IPS-11a (cell line): ENCODE data around the gene MAX.

Experiments
- H3K4me3 ChIP-seq: one replicate; pipeline ENCODE4 v1.5.1; 2013; ENCODE audit warnings: low read depth, low read length, control low read depth

MAX gene

DNA sequence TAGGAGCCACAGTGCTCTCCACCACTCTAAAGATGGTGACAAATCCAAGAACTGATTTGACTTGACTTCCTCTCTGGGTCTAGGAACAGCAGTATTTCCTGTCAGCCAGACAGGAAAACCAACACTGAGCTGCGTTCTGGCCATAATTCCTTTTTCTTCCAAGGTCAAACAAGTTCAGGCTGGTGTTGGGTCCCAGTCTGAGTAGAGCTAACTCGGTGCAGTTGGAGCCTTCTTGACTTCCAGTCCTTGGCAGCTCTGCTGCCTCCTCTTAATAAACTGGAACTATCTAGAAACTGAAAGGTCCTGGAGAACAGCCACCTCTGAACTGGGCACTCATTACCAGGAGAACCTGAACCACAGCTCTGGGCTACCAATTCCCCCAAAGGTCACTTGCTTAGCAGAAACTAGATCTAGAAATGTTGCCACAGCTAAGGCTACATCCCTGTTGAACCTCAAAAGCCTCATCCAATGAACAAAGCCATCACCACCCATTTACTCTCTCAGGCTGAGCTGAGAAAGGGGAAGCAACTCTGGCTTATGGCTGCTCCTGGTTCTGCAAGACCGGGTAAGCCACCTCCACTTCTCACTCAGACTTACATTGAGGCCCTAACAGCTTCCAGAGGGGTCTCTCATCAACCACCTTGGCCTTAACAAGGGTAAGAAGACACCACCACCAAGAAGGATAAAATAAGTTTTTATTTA, 27.7 kb downstream of the MAX start:
- no peak overlapping the region for H3K4me3 ChIP-seq

DNA sequence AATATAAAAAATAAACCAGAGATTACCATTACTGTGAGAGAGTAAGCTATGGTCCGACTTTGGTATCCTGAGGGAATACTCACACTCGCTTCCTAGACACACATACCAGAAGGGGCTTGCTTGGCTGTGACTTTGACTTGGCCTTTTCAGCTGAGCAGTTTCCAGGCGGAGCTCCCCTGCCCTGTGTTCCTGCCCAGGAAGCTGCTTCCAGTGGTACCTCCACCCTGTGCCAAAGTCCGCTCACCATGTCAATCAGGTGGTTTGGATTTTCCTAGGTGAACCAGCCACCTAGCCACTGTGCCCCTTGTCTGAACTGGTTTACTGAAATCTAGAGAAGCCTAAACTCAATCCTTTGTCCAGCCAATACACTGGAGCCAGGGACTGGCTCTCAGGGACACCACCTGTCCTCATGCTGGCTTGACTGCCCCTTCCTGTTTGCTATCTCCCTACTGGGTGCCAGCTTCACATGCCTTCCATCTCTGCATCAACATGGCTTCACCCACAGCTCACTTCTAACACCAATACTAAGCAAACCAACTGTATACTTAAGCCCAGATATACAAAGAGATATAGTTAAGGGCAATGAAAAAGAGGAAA, 28.6 kb downstream of the MAX start:
- no peak overlapping the region for H3K4me3 ChIP-seq

DNA sequence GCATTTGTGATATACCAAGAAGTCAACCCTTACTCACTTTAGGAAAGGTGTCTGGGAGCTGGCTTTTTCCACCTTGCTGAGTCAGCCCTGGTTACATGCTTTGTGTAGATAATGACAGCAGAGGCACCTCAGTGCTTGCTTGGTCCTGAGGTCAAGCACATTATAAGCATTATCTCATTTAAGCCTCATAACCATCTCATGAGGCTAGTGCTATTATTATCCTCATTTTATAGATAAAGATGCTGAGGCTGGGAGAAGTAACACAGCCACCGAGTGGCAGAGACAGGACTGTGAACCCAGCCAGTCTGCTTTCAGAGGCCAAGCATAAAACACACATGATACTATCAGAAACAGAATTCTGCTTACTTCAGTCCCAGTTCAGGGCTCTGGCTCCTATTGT, 29.4 kb downstream of the MAX start:
- no peak overlapping the region for H3K4me3 ChIP-seq

DNA sequence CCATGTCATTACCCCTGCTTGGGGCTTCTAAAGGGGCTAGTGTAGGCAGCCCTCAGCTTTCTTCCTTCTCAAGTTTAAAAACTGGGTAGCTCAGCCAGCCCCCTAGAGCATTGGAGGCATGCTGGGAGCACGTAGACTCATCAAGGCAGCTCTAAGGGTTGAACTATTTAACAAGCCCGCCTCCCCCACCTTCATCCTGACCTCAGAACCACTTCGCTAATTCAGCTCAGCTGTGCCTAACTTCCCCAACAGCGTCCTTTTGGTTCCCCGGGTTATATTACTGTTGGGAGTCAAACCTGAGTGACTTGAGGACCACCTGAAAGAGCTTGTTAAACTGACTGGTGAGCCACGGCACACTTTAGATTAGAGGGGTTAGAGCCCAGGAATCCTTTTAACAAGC, 30.1 kb downstream of the MAX start:
- H3K4me3 ChIP-seq = no peak overlapping the region

DNA sequence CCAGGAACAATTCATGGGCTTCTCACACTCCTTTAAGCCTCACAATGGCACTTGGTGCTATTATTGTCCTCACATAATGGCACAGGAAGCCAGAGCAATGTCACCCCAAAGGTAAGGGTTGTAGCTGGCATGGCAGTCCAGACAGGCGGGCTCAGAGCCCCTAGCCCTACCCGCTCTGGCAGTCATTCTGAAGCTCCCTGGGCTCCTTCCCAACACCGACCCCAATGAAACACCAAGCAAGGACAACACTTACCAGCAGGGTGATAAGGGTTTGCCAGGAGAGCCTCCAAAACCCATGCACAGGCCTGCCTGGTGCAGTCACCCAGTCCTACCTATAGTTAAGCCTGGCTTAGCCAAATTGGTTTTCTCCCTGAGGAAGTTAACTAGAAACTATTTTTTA, 30.8 kb downstream of the MAX start:
- H3K4me3 ChIP-seq = no peak overlapping the region

DNA sequence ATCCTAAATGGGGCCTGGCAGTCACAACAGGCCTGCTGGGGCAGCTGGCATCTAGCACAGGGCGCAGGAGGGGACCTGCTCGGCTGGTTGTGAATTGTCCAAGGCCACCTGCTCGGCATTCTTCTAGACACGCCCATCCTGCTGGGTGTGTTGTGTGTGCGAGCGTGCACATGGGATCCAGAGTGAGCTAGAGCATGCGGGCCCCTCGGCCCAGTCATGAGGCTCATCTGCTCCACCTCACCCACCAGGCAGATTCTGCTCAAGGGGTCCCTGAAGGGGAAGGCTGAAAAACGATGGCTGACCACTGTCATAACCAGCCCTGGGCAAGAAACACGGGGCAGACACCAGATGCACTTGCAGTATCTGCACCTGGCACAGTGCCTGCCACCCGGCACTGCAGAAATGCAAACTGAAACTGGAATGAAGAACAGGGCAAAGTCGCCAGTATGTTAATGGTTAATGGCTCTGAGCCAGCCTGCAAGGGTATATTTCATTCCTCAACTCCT, 31.8 kb downstream of the MAX start:
- H3K4me3 ChIP-seq = no peak overlapping the region

DNA sequence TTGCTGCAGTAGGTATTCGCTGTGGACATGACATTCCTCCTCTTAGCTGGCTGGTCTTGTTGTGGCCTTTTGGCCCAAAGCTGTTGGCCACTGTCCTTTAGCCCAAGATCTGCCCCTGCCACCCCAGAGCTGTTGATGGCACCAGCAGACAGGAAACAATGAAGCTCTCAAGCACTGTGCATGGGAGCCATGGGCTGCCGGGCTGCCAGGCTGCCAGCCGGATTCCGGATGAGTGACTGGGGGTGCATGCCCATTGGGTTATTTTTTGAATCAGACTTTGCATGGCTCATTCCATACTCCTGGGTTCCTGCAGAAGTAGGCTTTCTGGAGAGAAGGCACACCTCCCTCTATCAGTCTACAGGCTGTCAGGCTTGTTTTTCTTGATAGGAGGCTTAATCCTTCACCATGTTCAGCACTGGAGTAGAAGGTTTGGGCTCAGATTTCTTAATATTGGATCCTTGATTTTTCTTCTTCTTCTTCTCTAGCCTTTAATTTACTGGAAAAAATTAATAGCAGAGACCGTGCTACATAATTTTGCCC, 32.4 kb downstream of the MAX start:
- no peak overlapping the region for H3K4me3 ChIP-seq

DNA sequence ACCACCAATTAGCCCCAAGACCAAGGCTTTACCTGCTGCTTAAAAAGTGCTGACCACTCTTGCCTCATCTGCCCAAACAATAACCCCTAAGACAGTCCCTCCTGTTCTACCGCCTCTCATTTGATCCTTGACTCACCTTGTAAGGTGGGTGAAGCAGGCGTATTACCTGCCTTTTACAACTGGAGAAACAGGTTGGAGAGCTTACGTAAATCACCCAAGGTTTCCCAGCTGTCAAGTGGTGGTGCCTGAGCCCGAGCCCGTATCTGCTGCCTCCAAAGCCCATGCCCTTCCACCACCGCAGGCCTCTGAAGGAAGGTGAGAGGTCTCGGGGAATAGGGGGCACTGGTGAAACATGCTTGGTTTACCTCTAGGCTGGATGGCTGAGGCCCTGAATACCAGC, 36.6 kb downstream of the MAX start:
- H3K4me3 ChIP-seq = no peak overlapping the region

DNA sequence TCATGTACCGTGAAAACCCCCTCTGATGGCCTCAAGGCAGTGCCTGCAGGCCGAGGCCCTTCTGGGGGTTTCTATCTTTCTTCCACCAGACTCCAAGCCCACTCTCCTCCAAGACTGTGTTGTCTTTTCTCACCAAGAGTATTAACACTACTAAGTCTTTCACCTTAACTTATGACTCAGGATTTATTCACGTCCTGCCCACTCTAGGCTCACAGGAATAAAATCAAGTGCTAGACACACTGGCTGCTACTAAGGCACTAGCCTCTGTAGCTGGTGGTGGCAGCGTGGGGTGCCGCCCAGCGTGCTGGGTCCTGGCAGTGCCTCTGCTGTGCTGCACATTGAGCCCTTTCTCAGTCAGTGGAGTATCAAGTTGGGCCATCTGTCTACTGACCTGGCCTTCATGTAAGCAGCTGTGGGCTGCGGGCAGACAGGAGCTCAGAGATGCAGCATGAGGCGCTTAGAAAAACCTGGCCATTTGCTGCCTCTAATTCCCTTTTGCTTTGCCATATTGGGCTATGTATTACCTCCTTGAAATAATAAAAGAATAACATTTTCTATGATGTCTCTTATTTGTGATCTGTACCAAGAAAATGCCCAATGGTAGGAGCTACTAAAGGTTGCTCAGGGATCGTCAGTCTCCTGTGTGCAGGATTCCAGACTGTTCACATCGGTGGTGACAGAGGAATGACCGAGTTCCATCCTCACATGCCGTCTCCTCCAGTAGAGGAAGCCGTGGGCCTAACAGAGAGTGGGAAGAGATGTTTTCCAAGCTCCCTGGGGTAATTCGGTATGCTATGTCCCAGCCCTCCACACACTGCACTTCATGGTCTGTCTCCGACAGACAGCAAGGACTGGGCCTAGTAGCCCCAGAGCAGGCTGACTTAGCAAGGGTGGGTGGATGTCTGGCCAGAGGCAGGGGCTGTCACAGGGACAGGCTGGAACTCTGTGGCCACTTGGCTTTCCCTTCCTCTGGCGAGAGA, 39.9 kb downstream of the MAX start:
- no peak overlapping the region for H3K4me3 ChIP-seq

DNA sequence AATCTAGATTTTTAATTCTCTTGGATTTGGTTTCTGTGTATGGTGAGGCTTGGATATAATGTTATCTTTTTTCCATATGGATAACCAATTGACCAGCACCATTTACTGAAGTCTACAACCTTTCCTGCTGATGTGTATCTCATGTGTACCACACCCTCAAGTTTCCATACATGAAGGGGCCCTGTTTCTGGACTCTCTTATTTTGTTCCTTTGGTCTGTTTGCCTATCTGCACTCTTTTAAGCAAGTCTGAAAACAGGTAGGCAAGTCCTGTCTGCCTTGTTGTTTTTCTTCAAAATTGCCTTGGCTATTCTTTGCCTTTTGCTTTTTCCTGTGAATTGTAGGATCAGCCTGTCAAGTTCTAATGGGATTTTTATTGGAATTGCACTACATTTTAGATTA, 44.6 kb downstream of the MAX start:
- H3K4me3 ChIP-seq = no peak overlapping the region

DNA sequence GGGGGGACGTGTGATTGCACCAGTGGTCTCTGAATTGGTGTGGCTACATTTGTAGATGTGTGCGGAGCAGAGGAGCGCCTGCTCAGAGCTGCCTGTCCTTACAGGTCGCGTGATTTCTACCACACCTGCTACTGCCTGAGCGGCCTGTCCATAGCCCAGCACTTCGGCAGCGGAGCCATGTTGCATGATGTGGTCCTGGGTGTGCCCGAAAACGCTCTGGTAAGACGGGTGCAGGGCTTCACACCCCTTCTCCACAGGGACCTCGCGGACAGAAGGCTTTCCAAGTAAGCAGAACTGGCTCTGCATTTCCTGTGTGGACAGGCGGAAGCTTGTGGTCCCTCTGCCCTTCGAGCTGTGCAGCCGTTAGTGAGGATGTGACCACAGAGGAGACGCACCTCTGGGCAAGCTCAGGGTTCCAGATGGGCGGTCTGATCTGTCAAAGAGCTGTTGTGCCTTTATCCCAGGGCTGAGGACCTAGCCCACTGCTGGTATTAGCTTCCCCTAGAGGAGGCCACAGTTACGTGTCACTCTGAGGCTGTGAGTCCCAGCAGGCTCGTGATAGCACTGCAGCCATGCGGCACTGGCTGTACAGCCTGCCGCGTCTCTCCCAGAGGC, 47.7 kb downstream of the MAX start:
- no peak overlapping the region for H3K4me3 ChIP-seq

DNA sequence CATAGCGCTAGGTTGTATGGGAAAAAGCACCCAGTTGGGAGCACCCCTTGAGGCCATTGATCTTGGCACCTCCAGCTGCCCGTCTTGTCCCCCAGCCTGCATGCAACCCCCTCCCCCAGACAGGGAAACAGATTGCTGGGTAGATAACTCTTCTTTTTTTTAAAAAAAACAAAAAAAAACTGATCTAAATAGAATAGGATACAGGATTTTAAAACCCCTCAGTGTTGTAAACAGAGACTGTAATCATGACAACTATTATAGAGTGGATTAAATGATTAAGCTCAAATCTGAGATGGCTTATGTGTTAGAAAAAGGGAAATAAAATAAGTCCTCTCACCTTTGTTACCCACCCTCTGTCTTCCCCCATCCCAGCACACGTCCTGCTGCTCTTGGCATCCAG, 48.9 kb downstream of the MAX start:
- H3K4me3 ChIP-seq = no peak overlapping the region

DNA sequence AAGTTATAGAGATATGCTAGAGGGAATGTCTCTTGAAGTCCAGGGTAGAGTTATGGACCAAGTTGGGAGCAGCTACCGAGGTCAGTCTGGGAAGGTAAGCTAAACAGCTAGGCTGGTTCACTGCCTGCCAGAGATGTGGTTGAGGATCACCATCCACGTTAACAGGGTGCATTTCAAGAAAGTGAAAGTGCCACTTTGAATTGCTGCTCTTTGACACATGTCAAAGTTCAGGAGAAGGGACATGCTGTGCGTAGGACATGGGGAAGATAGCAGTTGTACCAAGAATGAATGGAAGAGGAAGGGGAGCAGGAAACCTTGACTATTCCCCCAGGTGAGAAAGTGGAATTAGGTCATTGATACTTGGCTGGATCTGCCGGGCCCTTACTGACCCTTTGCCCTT, 49.5 kb downstream of the MAX start:
- H3K4me3 ChIP-seq = no peak overlapping the region

DNA sequence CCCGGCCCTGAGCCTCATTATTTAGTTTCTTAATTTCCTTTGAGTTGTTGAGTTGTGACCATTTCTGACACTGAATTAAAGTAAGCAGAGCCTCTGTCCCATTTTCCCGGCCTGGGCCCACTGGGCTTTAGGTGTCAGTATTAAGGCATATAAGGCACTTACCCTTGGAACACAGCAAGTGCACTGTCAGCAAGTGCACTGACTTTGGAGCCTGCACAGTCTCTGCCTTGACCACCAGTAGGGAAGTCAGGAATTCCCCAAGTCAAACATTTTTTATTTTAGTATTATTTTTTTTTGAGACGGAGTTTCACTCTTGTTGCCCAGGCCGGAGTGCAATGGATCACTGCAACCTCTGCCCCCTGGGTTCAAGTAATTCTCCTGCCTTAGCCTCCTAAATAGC, 56.6 kb downstream of the MAX start:
- no peak overlapping the region for H3K4me3 ChIP-seq

DNA sequence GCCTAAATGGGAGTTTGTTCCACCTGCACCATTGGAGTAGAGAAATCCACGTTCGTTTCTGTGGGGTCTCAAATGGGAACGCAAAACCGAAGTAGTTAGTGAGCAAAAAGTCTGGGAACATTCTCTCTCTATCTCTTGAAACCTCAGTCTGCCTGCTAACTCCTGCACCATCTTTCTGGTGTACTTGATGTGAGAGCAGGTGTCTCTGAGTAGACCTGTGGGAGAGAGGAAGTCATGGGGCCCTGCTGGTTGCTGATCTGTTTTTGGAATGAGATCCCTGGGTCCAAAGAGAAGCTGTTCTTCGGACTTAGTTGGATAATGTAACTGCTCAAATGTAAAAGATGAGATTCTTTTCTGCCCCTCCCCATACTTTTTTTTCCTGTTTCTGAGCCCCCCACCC, 57.3 kb downstream of the MAX start:
- no peak overlapping the region for H3K4me3 ChIP-seq

DNA sequence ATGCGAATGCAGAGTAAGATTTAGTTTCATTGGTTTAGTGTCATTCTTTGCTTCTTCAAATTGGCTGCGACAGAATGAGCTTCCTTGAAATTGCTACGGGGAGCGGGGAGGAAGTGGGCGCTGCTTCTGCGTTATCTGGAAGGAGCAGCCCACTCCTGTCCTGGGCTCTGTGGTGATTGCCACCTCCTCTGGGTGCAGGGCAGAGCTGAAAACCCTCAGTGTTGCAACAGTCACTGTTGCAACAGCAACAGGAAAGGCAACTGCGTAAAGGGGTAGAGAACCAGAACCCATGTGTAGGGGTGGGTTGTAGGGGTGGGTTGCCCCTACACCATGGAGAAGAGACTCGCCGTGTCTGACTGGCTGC, 57.7 kb downstream of the MAX start:
- H3K4me3 ChIP-seq = no peak overlapping the region

DNA sequence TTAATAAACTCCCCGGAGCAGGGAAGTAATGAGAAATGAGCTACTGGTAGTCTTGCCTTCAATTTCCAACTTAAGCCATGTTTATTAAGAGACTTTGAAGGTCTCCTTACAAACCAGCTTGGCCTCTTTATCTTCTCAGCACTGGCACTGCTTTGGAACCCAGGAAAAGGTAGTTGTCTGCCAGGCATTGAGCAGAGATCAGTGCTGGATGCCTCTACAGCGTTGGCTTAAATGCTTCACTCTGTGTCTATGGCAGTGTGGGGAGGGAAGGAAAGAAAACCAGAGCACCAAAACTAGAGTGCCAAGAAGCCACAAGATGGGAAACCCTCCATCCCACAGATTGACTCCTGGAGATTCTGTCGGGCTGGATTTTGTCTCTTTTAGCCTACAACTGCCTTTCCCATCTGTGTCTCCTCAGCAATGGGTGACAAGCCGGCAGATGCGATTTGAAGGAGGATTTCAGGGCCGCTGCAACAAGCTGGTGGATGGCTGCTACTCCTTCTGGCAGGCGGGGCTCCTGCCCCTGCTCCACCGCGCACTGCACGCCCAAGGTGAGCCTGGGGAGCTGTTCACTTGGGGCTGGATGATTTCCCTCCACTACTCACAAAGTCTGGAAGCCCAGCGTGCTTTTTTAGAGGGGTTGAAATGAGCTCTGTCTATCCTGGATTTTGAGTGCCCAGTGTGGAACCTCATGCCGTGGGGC, 58.3 kb downstream of the MAX start:
- no peak overlapping the region for H3K4me3 ChIP-seq

DNA sequence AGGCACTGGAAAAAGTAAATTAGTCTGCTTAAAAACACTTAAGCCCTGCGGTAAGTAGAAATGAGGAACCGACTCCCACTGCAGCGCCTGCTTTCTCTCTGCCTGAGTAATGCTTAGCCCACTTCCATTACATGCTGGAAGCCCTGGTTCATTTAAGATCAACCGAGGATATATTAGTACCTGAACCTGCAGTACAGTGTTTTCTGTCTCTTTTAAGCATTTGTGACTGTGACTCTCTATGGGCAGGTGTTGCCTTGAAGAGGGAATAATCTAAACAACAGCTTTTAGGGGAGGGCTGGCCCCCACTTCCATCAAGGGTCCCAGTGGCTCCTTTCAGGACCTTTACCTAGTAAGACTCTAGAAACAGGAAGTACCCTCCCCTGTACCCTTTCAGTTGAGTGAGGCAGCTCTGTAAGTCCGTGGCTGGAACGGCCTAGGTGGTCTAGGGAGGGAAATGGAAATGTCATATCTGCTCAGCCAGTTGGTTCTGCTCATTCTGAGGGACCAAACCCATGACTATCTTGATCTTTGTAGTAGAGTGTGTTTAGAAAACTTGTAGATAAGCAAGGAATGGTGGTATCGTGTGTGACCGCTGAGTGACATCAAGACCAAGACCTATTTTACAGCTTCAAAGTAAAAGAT, 59.5 kb downstream of the MAX start:
- no peak overlapping the region for H3K4me3 ChIP-seq

DNA sequence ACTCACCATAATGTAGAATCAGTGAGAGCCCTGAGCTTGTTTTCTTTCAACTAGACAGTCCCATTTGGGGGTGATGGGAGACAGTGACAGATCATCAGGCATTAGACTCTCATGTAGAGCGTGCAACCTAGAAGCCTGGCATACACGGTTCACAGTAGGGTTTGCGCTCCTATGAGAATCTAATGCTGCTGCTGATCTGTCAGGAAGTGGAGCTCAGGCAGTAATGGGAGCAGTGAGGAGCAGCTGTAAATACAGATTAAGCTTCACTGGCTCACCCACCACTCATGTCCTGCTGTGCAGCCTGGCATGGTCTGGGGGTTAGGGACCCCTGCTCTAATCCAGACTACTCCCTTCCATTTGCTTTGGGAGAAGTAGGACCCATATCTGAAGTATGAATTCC, 60.0 kb downstream of the MAX start:
- H3K4me3 ChIP-seq = no peak overlapping the region

DNA sequence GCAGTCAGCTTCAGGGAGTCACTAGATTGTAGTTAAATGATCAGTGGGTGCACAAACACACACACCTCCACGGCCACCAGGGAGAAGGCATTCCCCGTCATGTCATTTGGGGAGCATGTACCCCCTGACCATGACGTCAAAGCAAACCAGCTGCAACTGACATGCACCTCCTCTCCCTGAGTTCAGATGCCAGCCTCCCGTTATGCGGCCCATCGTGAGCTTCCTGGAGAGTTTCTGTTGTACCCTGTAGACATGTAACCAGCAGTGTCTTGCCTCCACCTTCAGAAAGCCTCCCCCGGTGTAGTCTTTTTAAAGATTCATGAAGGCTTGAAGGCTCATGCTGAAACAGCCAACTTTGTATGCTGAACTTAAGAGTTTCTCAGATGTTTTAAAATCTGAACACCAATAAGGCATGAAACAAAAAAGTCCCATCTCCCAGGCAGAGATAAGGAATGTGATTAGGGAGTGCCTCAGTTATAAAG, 60.8 kb downstream of the MAX start:
- no peak overlapping the region for H3K4me3 ChIP-seq
